ENCODE measurements around the gene SEMG2. TPM values are rescaled to one million over a fixed set of nuclear protein-coding genes. Genes with fewer than 3 reads are reported as not detected.

SEMG2 gene
- polyA plus RNA-seq, 3 donors = not detected

DNA sequence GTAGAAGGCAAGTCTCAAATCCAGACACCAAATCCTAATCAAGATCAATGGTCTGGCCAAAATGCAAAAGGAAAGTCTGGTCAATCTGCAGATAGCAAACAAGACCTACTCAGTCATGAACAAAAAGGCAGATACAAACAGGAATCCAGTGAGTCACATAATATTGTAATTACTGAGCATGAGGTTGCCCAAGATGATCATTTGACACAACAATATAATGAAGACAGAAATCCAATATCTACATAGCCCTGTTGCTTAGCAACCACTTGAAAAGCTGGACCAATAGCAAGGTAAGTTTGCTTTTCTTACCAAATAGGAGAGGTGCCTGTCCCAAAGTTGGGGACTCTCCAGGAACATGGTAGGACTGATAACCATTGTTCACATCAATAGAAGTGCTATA lies 2.0 kb downstream of the SEMG2 start:
- Histone ChIP-seq H2AFZ (ENCODE audit: insufficient read depth, low read depth, low read length, poor library complexity, severe bottlenecking) (no peak overlapping the region), H3K4me2 (replicated peaks; ENCODE audit: extremely low read depth, low read length, poor library complexity, severe bottlenecking) (no peak overlapping the region), H3K27ac (ENCODE audit: low read depth in 1 of 2, low read length in 2 of 2) (no peak overlapping the region), H3K36me3 (replicated peaks in 1 of 2; ENCODE audit: control insufficient read depth in 1 of 2, insufficient read depth in 2 of 2, low read length in 2 of 2) (no peaks in the 10 kb centered on the region), H3K9ac (ENCODE audit: insufficient read depth, low read length, poor library complexity, severe bottlenecking) (no peak overlapping the region), H3K9me3 (replicated peaks in 1 of 2; ENCODE audit: control insufficient read depth in 1 of 2, insufficient read depth in 1 of 2, low read length in 2 of 2) (no peaks in the 10 kb centered on the region), H3K79me2 (ENCODE audit: insufficient read depth, low read length) (no peaks in the 10 kb centered on the region), H3K4me3 (replicated peaks in 1 of 3; ENCODE audit: low read depth in 2 of 3, low read length in 3 of 3) (no peak overlapping the region), H3K4me1 (ENCODE audit: control insufficient read depth in 1 of 2, insufficient read depth in 2 of 2, low read length in 2 of 2) (no peaks in the 10 kb centered on the region), H3K27me3 (ENCODE audit: control insufficient read depth in 2 of 2, insufficient read depth in 2 of 2, low read length in 2 of 2) (peaks cover 7 to 16% of the 10 kb centered on the region in 2 donors), H4K20me1 (ENCODE audit: insufficient read depth, low read length) (no peaks in the 10 kb centered on the region)
- Mint-ChIP-seq H3K36me3 (no peaks in the 10 kb centered on the region), H3K9me3 (peaks cover 0 to 1% (median 0%) of the 10 kb centered on the region in 7 donors), H3K27me3 (ENCODE audit: low read depth in 3 of 3) (peaks cover 9 to 41% (median 18%) of the 10 kb centered on the region in 3 donors), H3K27ac (no peak overlapping the region), H3K4me1 (no peaks in the 10 kb centered on the region), H3K4me3 (no peak overlapping the region)
- DNase-seq = no peak
- intact Hi-C loops (cut with micrococcal nuclease) = no loop called here
- TF ChIP-seq, protein P1, sequence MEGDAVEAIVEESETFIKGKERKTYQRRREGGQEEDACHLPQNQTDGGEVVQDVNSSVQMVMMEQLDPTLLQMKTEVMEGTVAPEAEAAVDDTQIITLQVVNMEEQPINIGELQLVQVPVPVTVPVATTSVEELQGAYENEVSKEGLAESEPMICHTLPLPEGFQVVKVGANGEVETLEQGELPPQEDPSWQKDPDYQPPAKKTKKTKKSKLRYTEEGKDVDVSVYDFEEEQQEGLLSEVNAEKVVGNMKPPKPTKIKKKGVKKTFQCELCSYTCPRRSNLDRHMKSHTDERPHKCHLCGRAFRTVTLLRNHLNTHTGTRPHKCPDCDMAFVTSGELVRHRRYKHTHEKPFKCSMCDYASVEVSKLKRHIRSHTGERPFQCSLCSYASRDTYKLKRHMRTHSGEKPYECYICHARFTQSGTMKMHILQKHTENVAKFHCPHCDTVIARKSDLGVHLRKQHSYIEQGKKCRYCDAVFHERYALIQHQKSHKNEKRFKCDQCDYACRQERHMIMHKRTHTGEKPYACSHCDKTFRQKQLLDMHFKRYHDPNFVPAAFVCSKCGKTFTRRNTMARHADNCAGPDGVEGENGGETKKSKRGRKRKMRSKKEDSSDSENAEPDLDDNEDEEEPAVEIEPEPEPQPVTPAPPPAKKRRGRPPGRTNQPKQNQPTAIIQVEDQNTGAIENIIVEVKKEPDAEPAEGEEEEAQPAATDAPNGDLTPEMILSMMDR (IDR thresholded peaks at IDR 0.05) = no peak

DNA sequence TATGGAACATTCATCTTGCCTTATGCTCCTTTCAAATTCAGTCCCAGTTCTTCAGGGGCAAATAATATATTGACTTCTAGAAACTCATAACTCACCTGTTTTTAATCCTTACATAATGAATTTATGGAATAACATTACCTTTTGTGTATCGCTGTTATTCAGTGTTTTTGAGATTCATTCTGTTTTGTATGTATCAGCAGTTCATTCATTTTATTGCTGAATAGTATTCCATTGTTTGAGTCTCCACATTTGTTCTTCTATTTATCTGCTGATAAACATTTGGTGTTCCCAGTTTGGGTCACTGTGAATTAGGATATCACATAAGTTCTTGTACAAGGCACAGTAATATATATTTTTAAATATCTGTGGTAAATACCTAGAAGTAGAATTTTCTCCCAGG lies 5.1 kb downstream of the SEMG2 start:
- H3K27ac ChIP-seq (ENCODE audit: low read depth in 1 of 2, low read length in 2 of 2) = no peak overlapping the region
- H3K9ac ChIP-seq (ENCODE audit: insufficient read depth, low read length, poor library complexity, severe bottlenecking) = no peak overlapping the region
- no peaks in the 10 kb centered on the region for H4K20me1 ChIP-seq (ENCODE audit: insufficient read depth, low read length)
- TF ChIP-seq, protein P1 (IDR thresholded peaks at IDR 0.05) = no peak
- H3K4me2 ChIP-seq (replicated peaks; ENCODE audit: extremely low read depth, low read length, poor library complexity, severe bottlenecking) = no peak overlapping the region
- no peaks in the 10 kb centered on the region for H3K4me1 ChIP-seq (ENCODE audit: control insufficient read depth in 1 of 2, insufficient read depth in 2 of 2, low read length in 2 of 2)
- Mint-ChIP-seq H3K4me1 (no peaks in the 10 kb centered on the region), H3K9me3 (peaks cover 0 to 5% (median 0%) of the 10 kb centered on the region in 7 donors), H3K27me3 (ENCODE audit: low read depth in 3 of 3) (peaks cover 10 to 42% (median 15%) of the 10 kb centered on the region in 3 donors), H3K4me3 (no peak overlapping the region), H3K27ac (no peak overlapping the region), H3K36me3 (no peaks in the 10 kb centered on the region)
- WGBS (ENCODE audit: insufficient coverage) = no CpG with 5 or more reads among the region's 1 CpG
- no peaks in the 10 kb centered on the region for H3K9me3 ChIP-seq (replicated peaks in 1 of 2; ENCODE audit: control insufficient read depth in 1 of 2, insufficient read depth in 1 of 2, low read length in 2 of 2)
- peaks cover 7 to 15% of the 10 kb centered on the region in 2 donors for H3K27me3 ChIP-seq (ENCODE audit: control insufficient read depth in 2 of 2, insufficient read depth in 2 of 2, low read length in 2 of 2)
- H3K36me3 ChIP-seq (replicated peaks in 1 of 2; ENCODE audit: control insufficient read depth in 1 of 2, insufficient read depth in 2 of 2, low read length in 2 of 2) = no peaks in the 10 kb centered on the region
- H3K4me3 ChIP-seq (replicated peaks in 1 of 3; ENCODE audit: low read depth in 2 of 3, low read length in 3 of 3) = no peak overlapping the region
- intact Hi-C loops (cut with micrococcal nuclease) = no loop called here
- no peaks in the 10 kb centered on the region for H3K79me2 ChIP-seq (ENCODE audit: insufficient read depth, low read length)
- H2AFZ ChIP-seq (ENCODE audit: insufficient read depth, low read depth, low read length, poor library complexity, severe bottlenecking) = no peak overlapping the region
- DNase-seq = no peak

Measured in CD14-positive monocyte (primary cell).